ENCODE results near the gene CTXN2.
A peak's percentile ranks its signal among the peaks of the same experiment; 100 is the strongest.

Gene CTXN2

DNA sequence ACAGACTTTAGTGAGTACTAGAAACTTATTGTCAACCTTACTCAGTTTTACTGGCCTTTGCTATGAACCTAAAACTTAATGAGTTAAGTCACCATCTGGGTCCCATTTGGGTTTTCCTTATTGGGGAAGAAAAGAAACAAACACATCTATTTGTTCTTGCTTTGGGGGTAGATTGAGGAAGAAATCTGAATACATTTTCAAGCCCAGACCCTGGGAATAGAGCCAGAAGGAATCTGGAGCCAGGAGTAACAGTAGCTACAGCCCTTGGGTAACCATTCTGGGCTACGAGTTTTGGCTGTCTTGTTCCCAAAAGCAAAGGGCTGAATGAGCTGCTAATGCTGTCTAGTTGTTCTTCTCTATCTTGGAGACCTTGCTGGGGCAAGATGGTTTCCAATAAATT is 31.2 kb downstream of the CTXN2 start:
- DNase-seq (ENCODE audit: low read depth): no peak

GRCh38 chr15:48225771-48226170 is 34.3 kb downstream of the CTXN2 start:
- no peak for DNase-seq (ENCODE audit: low read depth)

- DNase-seq (ENCODE audit: low read depth): no peak
Observed at GRCh38 chr15:48230498-48230897, 39.0 kb downstream of the CTXN2 start.

DNA sequence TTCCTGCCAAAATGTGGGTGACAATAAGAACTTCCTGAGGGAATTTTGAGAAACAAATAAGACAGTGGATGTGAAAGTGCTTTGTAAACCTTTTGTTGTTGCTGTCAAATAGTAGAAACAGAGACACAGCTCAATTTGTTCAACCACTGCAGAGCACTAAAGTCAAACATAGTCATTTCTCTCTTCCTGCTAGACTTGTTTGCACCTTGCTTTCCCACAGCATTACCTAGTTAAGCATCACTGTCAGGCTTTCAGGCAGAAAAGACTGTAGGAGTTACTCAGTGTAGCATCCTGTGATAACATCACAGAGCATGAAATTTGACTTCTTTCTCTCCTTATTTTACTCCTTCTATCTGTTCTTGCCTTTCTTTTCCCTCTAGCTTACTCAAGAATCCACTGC is 41.8 kb downstream of the CTXN2 start:
- DNase-seq (ENCODE audit: low read depth): no peak

GRCh38 chr15:48239334-48239733 is 47.9 kb downstream of the CTXN2 start:
- DNase-seq (ENCODE audit: low read depth): no peak

GRCh38 chr15:48242015-48242414 is 50.5 kb downstream of the CTXN2 start:
- DNase-seq (ENCODE audit: low read depth): no peak

DNA sequence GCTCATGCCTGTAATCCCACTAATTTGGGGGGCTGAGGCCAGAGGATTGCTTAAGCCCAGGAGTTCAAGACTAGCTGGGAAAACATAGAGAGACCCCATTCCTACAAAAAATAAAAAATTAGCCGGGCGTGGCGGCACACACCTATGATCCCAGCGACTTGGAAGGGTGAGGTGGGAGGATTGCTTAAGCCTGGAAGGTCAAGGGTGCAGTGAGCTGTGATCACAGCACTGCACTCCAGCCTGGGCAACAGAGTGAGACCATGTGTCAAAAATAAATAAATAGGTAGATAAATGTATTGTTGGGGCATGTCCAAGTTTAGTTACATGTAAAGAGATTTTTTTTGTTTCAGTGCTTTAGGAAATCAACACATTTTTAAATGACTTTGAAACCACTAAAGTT is 51.1 kb downstream of the CTXN2 start:
- no peak for DNase-seq (ENCODE audit: low read depth)

GRCh38 chr15:48244921-48245320 is 53.5 kb downstream of the CTXN2 start:
- DNase-seq (ENCODE audit: low read depth): peak; percentile 83

DNA sequence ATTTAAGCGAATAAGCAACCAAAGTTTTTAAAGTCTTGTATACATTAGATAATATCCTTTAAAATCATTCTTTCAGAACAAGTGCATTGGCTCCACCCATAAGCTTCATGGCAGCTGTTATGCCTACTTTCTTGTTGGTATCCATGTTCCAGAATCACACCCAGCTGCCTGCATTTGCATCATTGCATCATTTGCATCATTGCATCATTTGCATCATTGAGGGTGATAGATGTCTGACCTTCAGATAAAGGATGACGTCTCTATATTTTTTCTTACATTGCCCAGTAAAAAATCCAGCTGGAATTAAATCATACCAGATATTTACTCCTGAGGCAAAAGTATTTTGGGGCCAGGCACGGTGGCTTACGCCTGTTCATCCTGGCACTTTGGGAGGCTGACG is 56.9 kb downstream of the CTXN2 start:
- DNase-seq (ENCODE audit: low read depth): peak; percentile 60

GRCh38 chr15:48250640-48251076 is 59.2 kb downstream of the CTXN2 start:
- peak; percentile 79 for DNase-seq (ENCODE audit: low read depth)

GRCh38 chr15:48253172-48253571 is 61.7 kb downstream of the CTXN2 start:
- no peak for DNase-seq (ENCODE audit: low read depth)
